22Rv1 (cell line): ENCODE measurements around the gene LEMD1.

Experiments
- CTCF ChIP-seq: fragments of 450-650 bp; IDR thresholded peaks from 2 replicates; pipeline ENCODE4 v1.5.1; 2017; ENCODE audit warnings: mild to moderate bottlenecking
- ZFX ChIP-seq: fragments of 450-650 bp; IDR thresholded peaks from 2 replicates; pipeline ENCODE4 v1.6.1; 2017; ENCODE audit warnings: antibody characterized with exemption, borderline replicate concordance

- TF ChIP-seq CTCF = no peak
- no peak for TF ChIP-seq ZFX
Measured at GRCh38 chr1:205454903-205455335, 33.1 kb upstream of the LEMD1 start.
